Esophagus (tissue), 2 donors: Measurements from ENCODE around the gene BHLHA9. TPM values are rescaled to one million over a fixed set of nuclear protein-coding genes. Genes with fewer than 3 reads are reported as not detected.

Source experiments
- H3K27ac ChIP-seq, 2 donors: one replicate each; pipeline ENCODE4 v1.5.1; 2013; ENCODE audit warnings: low read depth in 2 of 2, mild to moderate bottlenecking in 2 of 2, inconsistent platforms in 1 of 2, low read length in 1 of 2, moderate library complexity in 1 of 2
- H3K27me3 ChIP-seq, 2 donors: one replicate each; pipeline ENCODE4 v1.6.1; 2013; ENCODE audit warnings: low read length in 2 of 2, control low read depth in 1 of 2, mild to moderate bottlenecking in 1 of 2; ENCODE audit not compliant: insufficient read depth in 2 of 2, control insufficient read depth in 1 of 2
- H3K36me3 ChIP-seq, 2 donors: one replicate each; pipeline ENCODE4 v1.6.1; 2013; ENCODE audit warnings: low read length in 1 of 2; ENCODE audit not compliant: control insufficient read depth in 2 of 2, insufficient read depth in 2 of 2
- H3K4me1 ChIP-seq, 2 donors: one replicate each; pipeline ENCODE4 v1.6.1; 2013; ENCODE audit warnings: low read length in 1 of 2; ENCODE audit not compliant: control insufficient read depth in 2 of 2, insufficient read depth in 2 of 2
- H3K4me3 ChIP-seq, 2 donors: one replicate each; pipeline ENCODE4 v1.5.1; 2013; ENCODE audit warnings: low read length in 2 of 2, mild to moderate bottlenecking in 2 of 2, low read depth in 1 of 2, moderate library complexity in 1 of 2
- H3K9me3 ChIP-seq, 2 donors: one replicate each; pipeline ENCODE4 v1.6.1; 2013; ENCODE audit warnings: mild to moderate bottlenecking in 2 of 2, low read depth in 1 of 2, low read length in 1 of 2, moderate library complexity in 1 of 2; ENCODE audit not compliant: control insufficient read depth in 2 of 2, insufficient read depth in 1 of 2
- WGBS, 2 donors: extraction: QIAGEN DNeasy Blood & Tissue Kit; methylation state at CpG; one replicate each; pipeline ENCODE4 v1.1.7; 2013; 5-methylcytosine and 5-hydroxymethylcytosine counted together
- polyA plus RNA-seq, 2 donors: library from polyadenylated mRNA; stranded (reverse); fragments of 200-250 nt; gene quantifications; one replicate each; pipeline ENCODE4 v1.2.3, GENCODE V29; 2013
- donor health status: healthy with polysubstance abuse.
- donor health status: Bipolar disorder and iron deficiency.

Gene BHLHA9
- polyA plus RNA-seq, 2 donors: not detected

- WGBS, 2 donors: 36 to 57% methylated on average over 9 of the region's 9 CpGs
- Histone ChIP-seq H3K4me3 (no peak overlapping the region), H3K4me1 (no peaks in the 10 kb centered on the region), H3K36me3 (no peaks in the 10 kb centered on the region), H3K27me3 (no peaks in the 10 kb centered on the region), H3K9me3 (no peaks in the 10 kb centered on the region), H3K27ac (no peak overlapping the region)
These were observed 25.6 kb upstream of the BHLHA9 start for GRCh38 chr17:1244606-1245012.

DNA sequence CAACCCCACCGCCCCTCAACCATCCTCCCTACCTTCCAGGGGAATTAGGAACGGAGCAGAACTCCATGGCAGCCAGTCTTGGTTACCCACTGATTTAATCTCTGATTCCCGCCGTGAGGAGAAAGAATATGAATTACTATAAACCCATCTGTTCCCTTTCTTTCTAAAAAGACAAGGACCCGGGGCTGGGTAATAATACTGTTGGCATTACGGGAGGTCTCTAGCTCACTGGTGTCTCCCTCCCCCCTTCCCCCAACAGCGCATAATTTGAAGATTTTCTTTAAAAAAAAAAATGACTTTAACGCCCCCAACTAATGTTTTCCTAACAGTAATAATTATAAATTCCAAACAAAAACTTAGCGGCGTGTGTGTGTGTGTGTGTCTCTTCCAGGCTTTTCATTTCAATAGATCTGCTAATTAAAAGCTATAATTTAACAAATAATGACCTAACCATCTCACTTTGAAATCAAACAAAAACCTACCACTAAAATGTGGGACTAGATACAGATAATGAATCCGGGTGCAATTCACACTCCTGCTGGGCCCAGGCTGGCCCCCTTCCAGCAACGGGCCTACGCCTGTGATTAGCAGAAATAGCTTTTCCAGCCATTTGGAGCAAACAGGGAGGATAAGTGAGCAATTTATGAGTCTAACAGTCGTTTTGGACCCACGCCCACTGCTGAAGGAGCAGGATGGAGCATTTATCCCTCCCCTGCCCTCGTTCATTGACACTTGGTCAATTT is 18.2 kb upstream of the BHLHA9 start:
- Histone ChIP-seq H3K27ac (peak overlapping the region in 1 of 2 donors; percentile 4), H3K36me3 (no peaks in the 10 kb centered on the region)
- WGBS, 2 donors: 61 to 62% methylated on average over 16 of the region's 16 CpGs

DNA sequence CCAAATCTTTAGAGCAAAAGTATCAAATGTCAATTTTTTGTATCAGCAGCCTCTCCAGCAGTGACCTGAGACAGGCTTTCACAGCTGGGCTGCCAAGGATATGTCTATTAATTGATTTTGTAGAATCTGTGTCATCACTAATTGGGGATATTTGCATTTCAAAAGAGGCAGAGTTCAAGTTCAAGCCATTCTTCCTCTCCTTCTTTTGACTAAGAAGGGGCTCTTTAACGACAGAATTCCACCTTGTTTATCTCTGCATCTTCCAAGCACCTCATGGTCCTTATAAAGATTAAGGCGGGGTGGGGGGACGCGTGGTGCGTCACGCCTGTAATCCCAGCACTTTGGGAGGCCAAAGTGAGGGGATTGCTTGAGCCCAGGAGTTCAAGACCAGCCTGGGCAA is 15.2 kb upstream of the BHLHA9 start:
- 69% methylated on average over 6 of the region's 6 CpGs for WGBS, 2 donors

More for the DNA sequence above, 18.2 kb upstream of the BHLHA9 start:
- no peaks in the 10 kb centered on the region for H3K4me1 ChIP-seq
- H3K9me3 ChIP-seq: no peaks in the 10 kb centered on the region
- H3K27me3 ChIP-seq: no peaks in the 10 kb centered on the region
- H3K4me3 ChIP-seq: no peak overlapping the region

GRCh38 chr17:1256699-1257098 is 13.5 kb upstream of the BHLHA9 start:
- Histone ChIP-seq H3K27ac (no peak overlapping the region), H3K36me3 (no peaks in the 10 kb centered on the region), H3K27me3 (no peaks in the 10 kb centered on the region), H3K4me1 (peaks cover 0 to 4% of the 10 kb centered on the region in 2 donors), H3K4me3 (no peak overlapping the region), H3K9me3 (no peaks in the 10 kb centered on the region)
- 51 to 61% methylated on average over 14 to 16 of the region's 16 CpGs for WGBS, 2 donors

More for the DNA sequence above, 15.2 kb upstream of the BHLHA9 start:
- H3K27ac ChIP-seq: no peak overlapping the region
- no peaks in the 10 kb centered on the region for H3K27me3 ChIP-seq
- H3K4me1 ChIP-seq: peaks cover 0 to 4% of the 10 kb centered on the region in 2 donors
- no peaks in the 10 kb centered on the region for H3K9me3 ChIP-seq
- H3K36me3 ChIP-seq: no peaks in the 10 kb centered on the region
- H3K4me3 ChIP-seq: no peak overlapping the region

GRCh38 chr17:1260086-1260769 is 10.0 kb upstream of the BHLHA9 start:
- Histone ChIP-seq H3K4me1 (peaks cover 0 to 4% of the 10 kb centered on the region in 2 donors), H3K9me3 (no peaks in the 10 kb centered on the region), H3K27me3 (no peaks in the 10 kb centered on the region), H3K36me3 (no peaks in the 10 kb centered on the region), H3K4me3 (peak overlapping the region; percentile 27 to 45), H3K27ac (no peak overlapping the region)
- WGBS, 2 donors: 11 to 17% methylated on average over 22 to 43 of the region's 43 CpGs

DNA sequence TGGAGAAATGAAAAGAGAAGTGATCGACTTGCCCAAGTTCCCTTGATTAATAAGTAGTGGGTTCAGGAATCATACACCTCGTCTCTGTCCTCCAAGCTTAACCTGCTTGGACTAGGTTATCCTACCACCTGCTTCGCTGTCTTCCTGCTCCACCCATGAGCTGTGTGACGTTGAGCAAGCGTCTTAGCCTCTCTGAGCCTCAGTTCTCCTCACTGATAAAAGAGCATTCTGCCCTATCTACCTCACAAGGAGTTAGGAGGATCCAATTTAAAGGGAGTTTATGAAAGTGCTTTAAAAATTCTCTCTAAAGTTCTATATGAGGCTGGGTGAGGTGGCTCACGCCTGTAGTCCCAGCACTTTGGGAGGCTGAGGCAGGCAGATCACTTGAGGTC is 9.5 kb upstream of the BHLHA9 start:
- WGBS, 2 donors: 89 to 91% methylated on average over 6 of the region's 6 CpGs
- Histone ChIP-seq H3K4me1 (peaks cover 0 to 4% of the 10 kb centered on the region in 2 donors), H3K9me3 (no peaks in the 10 kb centered on the region), H3K27me3 (no peaks in the 10 kb centered on the region), H3K4me3 (no peak overlapping the region), H3K36me3 (no peaks in the 10 kb centered on the region), H3K27ac (no peak overlapping the region)

- H3K4me1 ChIP-seq: peaks cover 0 to 4% of the 10 kb centered on the region in 2 donors
- no peaks in the 10 kb centered on the region for H3K9me3 ChIP-seq
- no peaks in the 10 kb centered on the region for H3K36me3 ChIP-seq
- 76 to 78% methylated on average over 9 of the region's 9 CpGs for WGBS, 2 donors
- H3K27me3 ChIP-seq: no peaks in the 10 kb centered on the region
- no peak overlapping the region for H3K4me3 ChIP-seq
- no peak overlapping the region for H3K27ac ChIP-seq
These were observed 6.0 kb upstream of the BHLHA9 start for GRCh38 chr17:1264196-1264595.

- Histone ChIP-seq H3K27ac (peak overlapping the region; percentile 91 to 93), H3K27me3 (no peaks in the 10 kb centered on the region)
These were observed 2.7 kb upstream of the BHLHA9 start for GRCh38 chr17:1267471-1267943.

DNA sequence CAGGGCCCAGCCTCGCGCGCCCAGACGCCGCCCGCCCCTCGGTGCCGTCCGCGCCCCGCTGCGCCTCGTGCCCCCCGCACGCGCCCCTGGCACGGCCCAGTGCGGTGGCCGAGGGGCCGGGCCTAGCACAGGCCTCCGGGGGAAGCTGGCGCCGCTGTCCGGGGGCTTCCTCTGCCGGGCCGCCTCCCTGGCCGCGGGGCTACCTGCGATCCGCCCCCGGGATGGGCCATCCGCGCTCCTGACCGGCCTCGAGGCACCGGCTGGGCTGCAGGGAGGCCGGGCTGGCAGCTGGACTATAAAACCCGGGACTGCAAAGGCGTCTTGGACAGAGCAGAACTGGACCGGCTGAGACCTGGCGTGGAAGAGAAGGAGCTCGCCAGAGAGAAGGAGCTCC is 783 bp downstream of the BHLHA9 start:
- 11 to 13% methylated on average over 22 to 42 of the region's 42 CpGs for WGBS, 2 donors
- Histone ChIP-seq H3K4me1 (peaks cover 3 to 5% of the 10 kb centered on the region in 2 donors), H3K27ac (no peak overlapping the region), H3K9me3 (no peaks in the 10 kb centered on the region), H3K4me3 (no peak overlapping the region), H3K27me3 (no peaks in the 10 kb centered on the region), H3K36me3 (no peaks in the 10 kb centered on the region)

More at GRCh38 chr17:1267471-1267943, 2.7 kb upstream of the BHLHA9 start:
- 11 to 14% methylated on average over 17 of the region's 17 CpGs for WGBS, 2 donors
- Histone ChIP-seq H3K4me3 (peak overlapping the region; percentile 63 to 65), H3K36me3 (no peaks in the 10 kb centered on the region), H3K4me1 (peaks cover 3 to 5% of the 10 kb centered on the region in 2 donors), H3K9me3 (no peaks in the 10 kb centered on the region)
